HEK293T (cell line): ENCODE measurements around the gene PRKAG2.

Source experiments
- BHLHE40 ChIP-seq: fragments of 450-650 bp; IDR thresholded peaks from 2 replicates; pipeline ENCODE4 v1.6.1; 2016; ENCODE audit warnings: mild to moderate bottlenecking, moderate library complexity, borderline replicate concordance
- L3MBTL2 ChIP-seq: fragments of 450-650 bp; conservative IDR thresholded peaks from 2 replicates; pipeline ENCODE4 v1.6.1; 2016; ENCODE audit warnings: mild to moderate bottlenecking
- NFRKB ChIP-seq: fragments of 450-650 bp; IDR thresholded peaks from 2 replicates; pipeline ENCODE4 v1.6.1; 2016; ENCODE audit warnings: mild to moderate bottlenecking, moderate library complexity
- SP1 ChIP-seq: fragments of 450-650 bp; IDR thresholded peaks from 2 replicates; pipeline ENCODE4 v1.6.1; 2017
- SUZ12 ChIP-seq: fragments of 450-650 bp; IDR thresholded peaks from 2 replicates; pipeline ENCODE4 v1.6.1; 2016; ENCODE audit warnings: mild to moderate bottlenecking
- TARDBP ChIP-seq: fragments of 450-650 bp; IDR thresholded peaks from 2 replicates; pipeline ENCODE4 v1.6.1; 2016

DNA sequence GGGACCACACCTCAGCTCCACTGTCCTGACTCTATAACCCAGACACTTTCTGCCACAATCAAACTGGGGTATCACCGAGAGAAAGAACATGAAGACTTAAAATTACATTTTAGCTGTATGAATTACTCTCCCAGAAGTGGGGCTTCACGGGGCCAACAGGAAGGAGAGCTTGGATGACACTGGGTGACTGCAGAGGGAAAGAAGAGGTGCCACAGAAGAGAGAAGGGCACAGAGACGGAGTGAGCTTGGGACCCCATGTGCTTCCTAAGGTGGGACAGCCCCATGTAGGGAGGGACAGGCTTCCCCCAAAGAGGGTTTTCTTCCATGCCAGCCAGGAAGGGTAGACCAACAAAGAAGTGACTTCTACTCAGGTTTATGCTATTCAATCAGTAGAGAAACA is 195.2 kb downstream of the PRKAG2 start:
- TF ChIP-seq BHLHE40 (no peak), SP1 (no peak), L3MBTL2 (no peak), SUZ12 (no peak), TARDBP (no peak), NFRKB (no peak)
